ENCODE data around the gene ADIG. TPM values are rescaled to one million over a fixed set of nuclear protein-coding genes. Genes with fewer than 3 reads are reported as not detected.
A peak's percentile ranks its signal among the peaks of the same experiment; 100 is the strongest.

The ADIG gene
- total and polyA plus RNA-seq, 2 of the 13 experiments (the other 11 are each of a cell fraction or from before 2014, with no cell fraction given), result 0.15 TPM; not detected in 1

DNA sequence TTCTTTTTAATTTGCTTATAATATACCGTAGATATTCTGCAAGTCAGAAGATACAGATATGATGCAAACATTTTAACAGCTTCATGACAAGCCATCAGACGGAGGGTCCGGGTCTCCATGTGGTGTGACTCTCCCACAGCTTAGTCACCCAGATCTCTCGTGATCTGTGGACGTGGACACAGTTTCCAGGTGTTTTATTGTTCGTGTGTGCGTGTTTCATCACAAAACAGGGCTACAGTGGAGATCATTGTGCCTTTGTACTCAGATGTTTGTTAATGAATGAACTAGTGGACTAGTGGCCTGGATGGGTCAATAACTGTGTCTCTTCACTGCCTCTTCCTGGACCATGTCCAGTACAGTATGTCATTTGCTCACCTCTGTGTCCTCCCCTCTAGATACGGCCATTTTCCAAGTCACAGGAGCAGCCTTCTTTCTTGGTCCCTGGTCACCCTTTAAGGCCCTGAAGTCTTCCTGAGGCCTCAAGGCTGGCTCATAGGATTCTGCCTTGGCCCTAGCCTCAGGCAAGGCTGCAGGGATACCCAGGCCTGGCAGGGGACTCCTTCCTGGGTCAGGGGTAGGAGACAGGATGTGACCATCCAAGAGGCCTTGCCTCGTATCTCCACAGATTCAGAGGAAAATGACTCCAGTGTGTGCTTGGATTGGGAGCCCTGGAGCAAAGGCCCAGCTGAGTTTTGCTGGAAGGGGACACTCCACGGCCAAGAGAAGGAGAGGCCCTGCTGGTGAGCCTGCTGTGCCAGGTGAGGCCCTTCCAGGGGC is 4.6 kb downstream of the ADIG start (continued):
- TF ChIP-seq, protein P1, sequence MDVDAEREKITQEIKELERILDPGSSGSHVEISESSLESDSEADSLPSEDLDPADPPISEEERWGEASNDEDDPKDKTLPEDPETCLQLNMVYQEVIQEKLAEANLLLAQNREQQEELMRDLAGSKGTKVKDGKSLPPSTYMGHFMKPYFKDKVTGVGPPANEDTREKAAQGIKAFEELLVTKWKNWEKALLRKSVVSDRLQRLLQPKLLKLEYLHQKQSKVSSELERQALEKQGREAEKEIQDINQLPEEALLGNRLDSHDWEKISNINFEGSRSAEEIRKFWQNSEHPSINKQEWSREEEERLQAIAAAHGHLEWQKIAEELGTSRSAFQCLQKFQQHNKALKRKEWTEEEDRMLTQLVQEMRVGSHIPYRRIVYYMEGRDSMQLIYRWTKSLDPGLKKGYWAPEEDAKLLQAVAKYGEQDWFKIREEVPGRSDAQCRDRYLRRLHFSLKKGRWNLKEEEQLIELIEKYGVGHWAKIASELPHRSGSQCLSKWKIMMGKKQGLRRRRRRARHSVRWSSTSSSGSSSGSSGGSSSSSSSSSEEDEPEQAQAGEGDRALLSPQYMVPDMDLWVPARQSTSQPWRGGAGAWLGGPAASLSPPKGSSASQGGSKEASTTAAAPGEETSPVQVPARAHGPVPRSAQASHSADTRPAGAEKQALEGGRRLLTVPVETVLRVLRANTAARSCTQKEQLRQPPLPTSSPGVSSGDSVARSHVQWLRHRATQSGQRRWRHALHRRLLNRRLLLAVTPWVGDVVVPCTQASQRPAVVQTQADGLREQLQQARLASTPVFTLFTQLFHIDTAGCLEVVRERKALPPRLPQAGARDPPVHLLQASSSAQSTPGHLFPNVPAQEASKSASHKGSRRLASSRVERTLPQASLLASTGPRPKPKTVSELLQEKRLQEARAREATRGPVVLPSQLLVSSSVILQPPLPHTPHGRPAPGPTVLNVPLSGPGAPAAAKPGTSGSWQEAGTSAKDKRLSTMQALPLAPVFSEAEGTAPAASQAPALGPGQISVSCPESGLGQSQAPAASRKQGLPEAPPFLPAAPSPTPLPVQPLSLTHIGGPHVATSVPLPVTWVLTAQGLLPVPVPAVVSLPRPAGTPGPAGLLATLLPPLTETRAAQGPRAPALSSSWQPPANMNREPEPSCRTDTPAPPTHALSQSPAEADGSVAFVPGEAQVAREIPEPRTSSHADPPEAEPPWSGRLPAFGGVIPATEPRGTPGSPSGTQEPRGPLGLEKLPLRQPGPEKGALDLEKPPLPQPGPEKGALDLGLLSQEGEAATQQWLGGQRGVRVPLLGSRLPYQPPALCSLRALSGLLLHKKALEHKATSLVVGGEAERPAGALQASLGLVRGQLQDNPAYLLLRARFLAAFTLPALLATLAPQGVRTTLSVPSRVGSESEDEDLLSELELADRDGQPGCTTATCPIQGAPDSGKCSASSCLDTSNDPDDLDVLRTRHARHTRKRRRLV (CRISPR knock-in tag; IDR thresholded peaks at IDR 0.05), result peak; percentile 78; the same call in 1 of the 2 replicates
- TF ChIP-seq GLI4 (CRISPR knock-in tag; IDR thresholded peaks at IDR 0.05; ENCODE audit: borderline replicate concordance) (peak; percentile 94), ZNF501 (CRISPR knock-in tag; IDR thresholded peaks at IDR 0.05) (peak; percentile 87), SIN3A (IDR thresholded peaks at IDR 0.05; ENCODE audit: borderline replicate concordance, low read depth, low read length) (no peak), HNF1A (IDR thresholded peaks at IDR 0.05; ENCODE audit: low read depth) (peak; percentile 68), HNF1A (CRISPR knock-in tag; IDR thresholded peaks at IDR 0.05; ENCODE audit: borderline replicate concordance) (peak; percentile 82; the same call in 1 of the 2 replicates), SNAPC2 (CRISPR knock-in tag; IDR thresholded peaks at IDR 0.05) (peak; percentile 72; the same call in 1 of the 2 replicates), NFIC (IDR thresholded peaks at IDR 0.05; ENCODE audit: low read length) (peak; percentile 76), KLF6 (CRISPR knock-in tag; IDR thresholded peaks at IDR 0.05) (no peak; the same call in 1 of the 2 replicates), TCF7L2 (IDR thresholded peaks at IDR 0.05; ENCODE audit: low read depth, low read length) (no peak), ZBTB3 (CRISPR knock-in tag; IDR thresholded peaks at IDR 0.05; ENCODE audit: borderline replicate concordance, low read depth) (0 out of 2 replicates have a peak, but pooled peaks have one; percentile 71), ATF4 (CRISPR knock-in tag; IDR thresholded peaks at IDR 0.05) (0 out of 4 replicates have a peak, but pooled peaks of 1 of the 2 experiments have one; percentile 34), ZNF260 (CRISPR knock-in tag; IDR thresholded peaks at IDR 0.05; ENCODE audit: borderline replicate concordance, low read depth) (no peak)
- TF ChIP-seq, protein P2, sequence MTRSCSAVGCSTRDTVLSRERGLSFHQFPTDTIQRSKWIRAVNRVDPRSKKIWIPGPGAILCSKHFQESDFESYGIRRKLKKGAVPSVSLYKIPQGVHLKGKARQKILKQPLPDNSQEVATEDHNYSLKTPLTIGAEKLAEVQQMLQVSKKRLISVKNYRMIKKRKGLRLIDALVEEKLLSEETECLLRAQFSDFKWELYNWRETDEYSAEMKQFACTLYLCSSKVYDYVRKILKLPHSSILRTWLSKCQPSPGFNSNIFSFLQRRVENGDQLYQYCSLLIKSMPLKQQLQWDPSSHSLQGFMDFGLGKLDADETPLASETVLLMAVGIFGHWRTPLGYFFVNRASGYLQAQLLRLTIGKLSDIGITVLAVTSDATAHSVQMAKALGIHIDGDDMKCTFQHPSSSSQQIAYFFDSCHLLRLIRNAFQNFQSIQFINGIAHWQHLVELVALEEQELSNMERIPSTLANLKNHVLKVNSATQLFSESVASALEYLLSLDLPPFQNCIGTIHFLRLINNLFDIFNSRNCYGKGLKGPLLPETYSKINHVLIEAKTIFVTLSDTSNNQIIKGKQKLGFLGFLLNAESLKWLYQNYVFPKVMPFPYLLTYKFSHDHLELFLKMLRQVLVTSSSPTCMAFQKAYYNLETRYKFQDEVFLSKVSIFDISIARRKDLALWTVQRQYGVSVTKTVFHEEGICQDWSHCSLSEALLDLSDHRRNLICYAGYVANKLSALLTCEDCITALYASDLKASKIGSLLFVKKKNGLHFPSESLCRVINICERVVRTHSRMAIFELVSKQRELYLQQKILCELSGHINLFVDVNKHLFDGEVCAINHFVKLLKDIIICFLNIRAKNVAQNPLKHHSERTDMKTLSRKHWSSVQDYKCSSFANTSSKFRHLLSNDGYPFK (CRISPR knock-in tag; IDR thresholded peaks at IDR 0.05; ENCODE audit: borderline replicate concordance), result peak; percentile 98

Measured in HepG2 (cell line).